GM21723 (cell line): ENCODE results near the gene SLC45A1.
"Not testable (repeated sequence)": the region's sequence is repeated elsewhere in the genome, so short reads cannot be mapped to it uniquely, and the experiment has no call there.

Source experiments
- ATAC-seq: cut with Tn5 transposase; IDR thresholded peaks from one replicate; pipeline ENCODE4 v1.9.1; 2021; ENCODE audit warnings: mild to moderate bottlenecking, moderate library complexity; ENCODE audit not compliant: unreplicated experiment

The SLC45A1 gene

DNA sequence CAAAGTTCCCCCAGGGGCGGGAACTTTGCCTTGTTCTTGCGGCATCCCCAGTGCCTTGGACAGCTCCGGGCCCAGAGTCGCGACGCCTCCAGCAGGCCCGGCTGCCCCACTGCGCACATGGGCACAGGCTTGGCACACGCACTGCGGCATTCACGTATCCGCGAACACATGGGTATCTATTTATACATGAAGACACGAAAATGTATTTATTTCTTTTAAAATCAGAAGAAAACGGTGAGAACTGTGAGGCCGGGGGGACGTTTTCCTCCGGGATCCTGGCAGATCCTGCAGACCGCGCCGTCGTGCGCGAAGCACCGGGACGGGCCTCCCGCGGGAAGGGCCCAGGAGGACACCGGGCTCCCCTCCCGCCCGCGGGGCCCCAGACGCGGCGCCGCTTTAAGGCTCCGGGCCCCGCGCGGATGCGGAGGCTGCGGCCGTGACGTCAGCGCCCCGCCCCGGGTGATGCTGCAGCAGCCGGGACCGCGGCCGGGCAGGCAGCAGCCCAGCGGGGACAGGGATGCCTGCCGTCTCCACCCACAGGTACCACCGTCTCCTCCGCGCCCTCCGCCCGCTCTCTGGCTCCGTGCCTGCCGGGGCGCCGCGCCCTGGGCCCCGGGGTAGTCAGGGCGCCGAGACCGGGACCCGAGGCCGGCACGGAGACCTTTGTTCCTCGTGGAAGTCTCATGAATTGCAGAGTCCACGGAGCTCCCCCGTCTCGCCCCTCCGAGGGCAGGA lies at the start of gene SLC45A1:
TSS of gene SLC45A1 (plus strand) at position 468 of the 735 bp plus-strand sequence. CDS start 6,216 bp downstream, outside the sequence.
- no peak for ATAC-seq

- no peak for ATAC-seq
Measured at GRCh38 chr1:8273036-8273435, 44.9 kb upstream of the SLC45A1 start.

GRCh38 chr1:8274352-8274751 lies 43.6 kb upstream of the SLC45A1 start:
- ATAC-seq = no peak

GRCh38 chr1:8276173-8276914 lies 41.6 kb upstream of the SLC45A1 start:
- ATAC-seq = no peak

- no peak for ATAC-seq
Measured at GRCh38 chr1:8276932-8277331, 41.0 kb upstream of the SLC45A1 start.

- ATAC-seq = not testable (repeated sequence)
Measured at GRCh38 chr1:8278677-8279076, 39.2 kb upstream of the SLC45A1 start.

DNA sequence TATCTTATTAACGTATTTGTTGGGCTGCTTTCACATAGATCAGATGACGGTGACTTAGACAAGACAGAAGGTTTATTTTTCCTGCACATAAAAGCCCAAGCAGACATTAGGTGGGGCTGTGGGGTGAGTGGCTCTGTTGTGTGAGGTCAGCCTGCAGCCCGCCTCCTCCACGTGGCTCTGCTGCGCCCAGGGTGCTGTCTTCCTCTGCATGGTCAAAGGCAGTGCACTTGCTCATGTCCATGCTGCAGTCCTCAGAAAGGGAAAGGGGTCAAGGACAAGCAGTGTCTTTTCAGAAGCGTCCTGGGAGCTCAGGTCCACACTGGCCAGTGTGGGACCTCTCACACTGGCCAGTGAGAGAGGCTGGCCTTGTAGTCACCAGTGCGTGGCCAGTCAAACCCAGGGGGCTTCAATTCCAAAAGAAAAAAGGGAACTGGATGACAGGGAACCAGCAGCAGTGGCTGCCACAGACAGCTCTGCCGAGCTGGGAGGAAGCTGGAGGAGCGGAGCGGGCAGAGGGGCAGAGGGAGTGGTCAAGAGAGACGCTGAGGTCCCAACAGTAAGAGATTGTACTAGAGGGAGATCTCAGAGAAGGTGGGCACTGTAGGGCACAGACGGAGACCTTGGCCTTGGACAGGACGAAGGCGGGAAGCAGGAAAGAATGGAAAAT lies 35.9 kb upstream of the SLC45A1 start:
- ATAC-seq = no peak

GRCh38 chr1:8283058-8283884 lies 34.6 kb upstream of the SLC45A1 start:
- peak; percentile 96 for ATAC-seq

DNA sequence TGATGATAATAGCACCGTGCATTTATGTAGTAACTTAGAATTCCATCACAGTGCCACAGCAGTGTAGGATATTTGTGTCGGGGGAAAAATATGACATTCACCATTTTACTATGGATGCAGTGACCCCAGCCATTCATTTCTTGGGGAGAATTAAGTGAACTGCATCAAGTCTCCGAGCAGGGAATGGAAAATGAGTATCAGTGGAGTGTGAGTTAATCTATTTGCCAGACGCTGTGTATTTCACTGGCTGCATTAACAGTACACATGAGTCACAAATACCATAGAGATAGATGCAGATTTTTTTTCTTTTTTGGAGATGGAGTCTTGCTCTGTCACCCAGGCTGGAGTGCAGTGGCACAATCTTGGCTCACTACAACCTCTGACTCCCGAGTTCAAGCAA lies 33.8 kb upstream of the SLC45A1 start:
- no peak for ATAC-seq

- no peak for ATAC-seq
Measured at GRCh38 chr1:8285103-8285502, 32.8 kb upstream of the SLC45A1 start.

GRCh38 chr1:8285965-8286364 lies 31.9 kb upstream of the SLC45A1 start:
- ATAC-seq = no peak

DNA sequence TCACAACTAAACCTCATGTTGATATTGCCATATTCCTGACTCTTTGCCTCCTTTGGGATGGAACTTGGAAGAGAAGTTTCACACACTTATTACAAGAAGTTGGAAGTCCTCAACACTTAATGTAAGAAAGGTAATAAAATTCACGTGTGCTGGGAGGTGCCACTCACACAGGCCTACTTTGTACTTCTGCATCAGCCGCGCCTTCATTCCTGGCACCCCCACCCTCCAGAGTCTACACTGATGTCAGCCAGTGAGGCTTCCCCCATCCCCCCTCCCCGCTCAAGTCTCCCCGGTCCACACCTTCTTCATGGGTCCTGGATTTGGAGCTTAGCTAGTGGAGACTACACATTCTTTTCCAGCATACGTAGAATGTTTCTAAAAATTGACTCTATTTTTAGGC lies 24.8 kb upstream of the SLC45A1 start:
- no peak for ATAC-seq

DNA sequence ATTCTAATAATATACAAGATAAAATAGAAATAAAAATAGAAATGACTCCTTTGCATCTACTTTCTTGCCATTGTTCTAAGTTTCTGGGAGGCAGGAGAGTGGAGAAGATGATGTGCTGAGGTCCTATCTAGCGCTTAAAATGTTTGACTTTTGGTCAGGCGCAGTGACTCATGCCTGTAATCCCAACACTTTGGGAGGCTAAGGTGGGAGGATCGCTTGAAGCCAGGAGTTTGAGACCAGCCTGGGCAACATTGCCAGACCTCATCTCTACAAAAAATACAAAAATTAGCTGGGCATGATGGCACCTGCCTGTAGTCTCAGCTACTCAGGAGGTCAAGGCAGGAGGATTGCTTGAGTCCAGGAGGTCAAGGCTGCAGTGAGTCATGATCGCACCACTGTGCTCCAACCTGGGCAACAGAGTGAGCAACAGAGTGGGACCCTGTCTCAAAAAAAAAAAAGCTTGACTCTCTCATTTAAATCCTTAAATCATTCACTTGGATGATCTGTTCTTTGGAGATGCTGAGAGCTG lies 24.2 kb upstream of the SLC45A1 start:
- ATAC-seq = no peak

GRCh38 chr1:8294170-8294697 lies 23.7 kb upstream of the SLC45A1 start:
- no peak for ATAC-seq

DNA sequence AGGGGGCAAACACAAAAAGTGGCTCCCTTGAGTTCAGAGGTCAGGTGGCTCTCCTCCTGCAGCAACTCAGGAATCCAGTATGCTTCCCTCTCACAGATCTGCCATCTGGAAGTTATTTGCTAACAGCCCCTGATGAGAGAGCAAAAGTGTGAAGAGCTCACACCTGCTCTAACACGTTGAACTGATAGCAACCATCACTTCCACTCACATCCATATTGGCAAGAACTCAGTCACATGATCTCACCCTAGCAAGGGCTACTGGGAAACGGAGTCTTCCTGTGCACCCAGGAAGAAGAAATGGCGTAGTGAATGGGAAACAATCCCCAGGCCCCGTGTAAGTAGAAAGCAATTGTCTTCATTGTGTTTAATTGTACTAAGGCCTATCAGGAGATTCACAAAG lies 20.7 kb upstream of the SLC45A1 start:
- no peak for ATAC-seq

- no peak for ATAC-seq
Measured at GRCh38 chr1:8299963-8300362, 18.0 kb upstream of the SLC45A1 start.

- no peak for ATAC-seq
Measured at GRCh38 chr1:8302081-8302956, 15.6 kb upstream of the SLC45A1 start.

GRCh38 chr1:8303141-8303540 lies 14.8 kb upstream of the SLC45A1 start:
- ATAC-seq = no peak

- ATAC-seq = no peak
Measured at GRCh38 chr1:8303876-8304275, 14.0 kb upstream of the SLC45A1 start.
